Trophoblast cell (in vitro differentiated cells and primary cell): Measurements from ENCODE around the gene ZNF547.

Experiments used
- DNase-seq, 2 donors: peaks; one replicate each; pipeline ENCODE4 v3.0.0-alpha.2; 2016
- H2AFZ ChIP-seq: 2 replicates; pipeline ENCODE4 v1.6.1; 2013; ENCODE audit warnings: low read length, moderate library complexity, mild to moderate bottlenecking; ENCODE audit not compliant: insufficient read depth, poor library complexity
- H2AK5ac ChIP-seq: 2 replicates; pipeline ENCODE4 v1.6.1; 2013; ENCODE audit warnings: mild to moderate bottlenecking, low read length
- H2BK120ac ChIP-seq: 2 replicates; pipeline ENCODE4 v1.6.1; 2013; ENCODE audit warnings: low read length, mild to moderate bottlenecking, moderate library complexity; ENCODE audit not compliant: insufficient read depth, poor library complexity
- H2BK12ac ChIP-seq: 2 replicates; pipeline ENCODE4 v1.6.1; 2013; ENCODE audit warnings: mild to moderate bottlenecking, low read length, moderate library complexity
- H2BK5ac ChIP-seq: 2 replicates; pipeline ENCODE4 v1.6.1; 2013; ENCODE audit warnings: low read length, low read depth, moderate library complexity, mild to moderate bottlenecking; ENCODE audit not compliant: poor library complexity
- H3K14ac ChIP-seq: 2 replicates; pipeline ENCODE4 v1.6.1; 2013; ENCODE audit warnings: mild to moderate bottlenecking, low read length
- H3K18ac ChIP-seq: 2 replicates; pipeline ENCODE4 v1.6.1; 2013; ENCODE audit warnings: mild to moderate bottlenecking, low read length
- H3K23ac ChIP-seq: 2 replicates; pipeline ENCODE4 v1.6.1; 2013; ENCODE audit warnings: low read length
- H3K27ac ChIP-seq: 2 replicates; pipeline ENCODE4 v1.5.1; 2013; ENCODE audit warnings: low read depth, mild to moderate bottlenecking, inconsistent platforms, low read length, moderate library complexity
- H3K27me3 ChIP-seq: 2 replicates; pipeline ENCODE4 v1.6.1; 2013; ENCODE audit warnings: inconsistent platforms, mild to moderate bottlenecking, low read length, moderate library complexity; ENCODE audit not compliant: insufficient read depth
- H3K36me3 ChIP-seq, 2 experiments: 1 replicate in 1 of 2; 2 replicates in 1 of 2; pipeline ENCODE4 v1.6.1; 2013; ENCODE audit warnings: low read length in 2 of 2, mild to moderate bottlenecking in 2 of 2, moderate library complexity in 1 of 2; ENCODE audit not compliant: insufficient read depth in 2 of 2, control insufficient read depth in 1 of 2
- H3K4ac ChIP-seq: 2 replicates; pipeline ENCODE4 v1.6.1; 2013; ENCODE audit warnings: low read depth, mild to moderate bottlenecking, low read length, moderate library complexity
- H3K4me1 ChIP-seq, 2 experiments: 1 replicate in 1 of 2; 2 replicates in 1 of 2; pipeline ENCODE4 v1.6.1; 2013; ENCODE audit warnings: low read length in 2 of 2, mild to moderate bottlenecking in 2 of 2, moderate library complexity in 1 of 2; ENCODE audit not compliant: insufficient read depth in 2 of 2, control insufficient read depth in 1 of 2
- H3K4me2 ChIP-seq: 2 replicates; pipeline ENCODE4 v1.6.1; 2013; ENCODE audit warnings: inconsistent platforms, mild to moderate bottlenecking, low read length, moderate library complexity
- H3K4me3 ChIP-seq: 2 replicates; pipeline ENCODE4 v1.5.1; 2013; ENCODE audit warnings: mild to moderate bottlenecking, low read depth, low read length, inconsistent platforms
- H3K79me1 ChIP-seq: one replicate; pipeline ENCODE4 v1.6.1; 2013; ENCODE audit warnings: low read length
- H3K79me2 ChIP-seq: 2 replicates; pipeline ENCODE4 v1.6.1; 2013; ENCODE audit warnings: low read length, mild to moderate bottlenecking; ENCODE audit not compliant: control insufficient read depth, insufficient read depth, poor library complexity
- H3K9ac ChIP-seq: 2 replicates; pipeline ENCODE4 v1.6.1; 2013; ENCODE audit warnings: mild to moderate bottlenecking, low read length
- H3K9me3 ChIP-seq: 2 replicates; pipeline ENCODE4 v1.6.1; 2013; ENCODE audit warnings: low read depth, mild to moderate bottlenecking, control low read depth, inconsistent platforms, low read length; ENCODE audit not compliant: insufficient read depth
- H4K12ac ChIP-seq: 2 replicates; pipeline ENCODE4 v1.6.1; 2013; ENCODE audit warnings: low read depth, mild to moderate bottlenecking, low read length, moderate library complexity
- H4K8ac ChIP-seq: 2 replicates; pipeline ENCODE4 v1.6.1; 2013; ENCODE audit warnings: low read depth, mild to moderate bottlenecking, low read length, moderate library complexity
- H4K91ac ChIP-seq: one replicate; pipeline ENCODE4 v1.6.1; 2013; ENCODE audit warnings: low read depth, mild to moderate bottlenecking, low read length, moderate library complexity
- WGBS: extraction: QIAGEN DNeasy Blood & Tissue Kit; methylation state at CpG from one replicate; pipeline ENCODE4 v1.1.7; 2013; ENCODE audit warnings: missing lambda C conversion rate; ENCODE audit not compliant: insufficient read length, insufficient coverage; ENCODE audit errors: extremely low coverage; 5-methylcytosine and 5-hydroxymethylcytosine counted together

The ZNF547 gene

GRCh38 chr19:57348136-57348535, 15.2 kb upstream of the ZNF547 start:
- H2BK5ac ChIP-seq = no peak overlapping the region
- peaks cover 4 to 9% of the 10 kb centered on the region in 2 experiments for H3K4me1 ChIP-seq
- H3K18ac ChIP-seq = no peak overlapping the region
- no peak overlapping the region for H3K27ac ChIP-seq
- no CpG with 5 or more reads among the region's 3 CpGs for WGBS
- H3K23ac ChIP-seq = no peak overlapping the region
- H3K79me2 ChIP-seq = peaks cover 8% of the 10 kb centered on the region
- H3K4me3 ChIP-seq = no peak overlapping the region
- no peak overlapping the region for H2BK120ac ChIP-seq
- H3K27me3 ChIP-seq = no peaks in the 10 kb centered on the region
- H4K12ac ChIP-seq = no peak overlapping the region
- peaks cover 0 to 3% of the 10 kb centered on the region in 2 experiments for H3K36me3 ChIP-seq
- peaks cover 6% of the 10 kb centered on the region for H3K79me1 ChIP-seq
- no peak for DNase-seq
- H3K4me2 ChIP-seq = no peak overlapping the region
- no peak overlapping the region for H3K14ac ChIP-seq
- H4K8ac ChIP-seq = no peak overlapping the region
- H3K4ac ChIP-seq = no peak overlapping the region
- H3K9ac ChIP-seq = no peak overlapping the region
- no peaks in the 10 kb centered on the region for H3K9me3 ChIP-seq
- no peak overlapping the region for H2AK5ac ChIP-seq
- H2BK12ac ChIP-seq = no peak overlapping the region
- no peak overlapping the region for H2AFZ ChIP-seq
- H4K91ac ChIP-seq = no peak overlapping the region

GRCh38 chr19:57350877-57351805, 12.2 kb upstream of the ZNF547 start, which contains the start of gene ZNF304:
ZNF304 (plus strand) TSS chr19:57351271; CDS start chr19:57351665, 394 bp downstream.
- Histone ChIP-seq H3K23ac (peak within 1 kb of the TSS; percentile 23), H2AK5ac (peak within 1 kb of the TSS; percentile 28), H3K4me1 (peaks cover 4 to 9% of the 10 kb centered on the region in 2 experiments), H2BK12ac (no peak within 1 kb of the TSS), H3K14ac (peak within 1 kb of the TSS; percentile 80), H4K91ac (peak within 1 kb of the TSS; percentile 82), H4K12ac (peak within 1 kb of the TSS; percentile 95), H2BK120ac (no peak within 1 kb of the TSS), H3K4me3 (peak within 1 kb of the TSS; percentile 93), H3K9ac (peak within 1 kb of the TSS; percentile 96), H3K9me3 (no peaks in the 10 kb centered on the region), H3K27ac (no peak within 1 kb of the TSS), H3K27me3 (no peaks in the 10 kb centered on the region), H3K79me2 (peaks cover 8% of the 10 kb centered on the region), H2AFZ (peak within 1 kb of the TSS; percentile 99), H2BK5ac (no peak within 1 kb of the TSS), H3K4me2 (peak within 1 kb of the TSS; percentile 85), H3K36me3 (peaks cover 16 to 29% of the 10 kb centered on the region in 2 experiments), H4K8ac (peak within 1 kb of the TSS; percentile 97), H3K4ac (peak within 1 kb of the TSS; percentile 17), H3K79me1 (peaks cover 6% of the 10 kb centered on the region), H3K18ac (peak within 1 kb of the TSS; percentile 76)
- peak; percentile 86 to 87 for DNase-seq
- no CpG with 5 or more reads among the region's 57 CpGs for WGBS

- Histone ChIP-seq H2AK5ac (no peak overlapping the region), H3K23ac (peak overlapping the region; percentile 23), H3K79me2 (peaks cover 8% of the 10 kb centered on the region), H3K79me1 (peaks cover 6% of the 10 kb centered on the region), H3K4ac (peak overlapping the region; percentile 17), H3K14ac (peak overlapping the region; percentile 70), H3K4me1 (peaks cover 4 to 9% of the 10 kb centered on the region in 2 experiments), H2BK12ac (no peak overlapping the region), H4K91ac (no peak overlapping the region), H3K27me3 (no peaks in the 10 kb centered on the region), H2BK120ac (no peak overlapping the region), H4K12ac (peak overlapping the region; percentile 6), H4K8ac (peak overlapping the region; percentile 77), H2AFZ (peak overlapping the region; percentile 61), H3K9me3 (no peaks in the 10 kb centered on the region), H3K4me2 (peak overlapping the region; percentile 85), H3K4me3 (peak overlapping the region; percentile 93), H3K9ac (peak overlapping the region; percentile 96), H3K36me3 (peaks cover 18 to 36% of the 10 kb centered on the region in 2 experiments), H2BK5ac (no peak overlapping the region), H3K18ac (no peak overlapping the region), H3K27ac (no peak overlapping the region)
- no peak for DNase-seq
- no CpG with 5 or more reads among the region's 7 CpGs for WGBS
Observed at GRCh38 chr19:57351867-57352266, 11.5 kb upstream of the ZNF547 start.

- no peak overlapping the region for H3K4ac ChIP-seq
- H4K91ac ChIP-seq = no peak overlapping the region
- H3K79me2 ChIP-seq = peaks cover 7% of the 10 kb centered on the region
- no CpG with 5 or more reads among the region's 4 CpGs for WGBS
- H3K23ac ChIP-seq = no peak overlapping the region
- no peak overlapping the region for H3K18ac ChIP-seq
- H3K9ac ChIP-seq = no peak overlapping the region
- no peak overlapping the region for H2BK120ac ChIP-seq
- H4K12ac ChIP-seq = no peak overlapping the region
- H2BK12ac ChIP-seq = no peak overlapping the region
- H2AFZ ChIP-seq = no peak overlapping the region
- no peak overlapping the region for H2AK5ac ChIP-seq
- no peak overlapping the region for H3K4me3 ChIP-seq
- no peak overlapping the region for H4K8ac ChIP-seq
- no peak overlapping the region for H3K27ac ChIP-seq
- H2BK5ac ChIP-seq = no peak overlapping the region
- peaks cover 4 to 9% of the 10 kb centered on the region in 2 experiments for H3K4me1 ChIP-seq
- no peaks in the 10 kb centered on the region for H3K9me3 ChIP-seq
- no peaks in the 10 kb centered on the region for H3K27me3 ChIP-seq
- peaks cover 26 to 55% of the 10 kb centered on the region in 2 experiments for H3K36me3 ChIP-seq
- H3K4me2 ChIP-seq = no peak overlapping the region
- H3K79me1 ChIP-seq = peaks cover 3% of the 10 kb centered on the region
- DNase-seq = no peak
- H3K14ac ChIP-seq = no peak overlapping the region
Observed at GRCh38 chr19:57355916-57356315, 7.4 kb upstream of the ZNF547 start.
